Heart left ventricle (tissue), 16 donors: Measurements from ENCODE around the gene AMN. TPM values are rescaled to one million over a fixed set of nuclear protein-coding genes. Genes with fewer than 3 reads are reported as not detected.

Experiments
- ATAC-seq, 4 donors: fragments of 200-7000 bp; cut with Tn5 transposase; one replicate each; pipeline ENCODE4 v1.9.1; 2020 to 2022; ENCODE audit warnings: moderate library complexity in 4 of 4, mild to moderate bottlenecking in 3 of 4, moderate number of reproducible peaks in 1 of 4
- DNase-seq, 5 donors: peaks; one replicate each; pipeline ENCODE4 v3.0.0-alpha.2; 2020
- H3K27ac ChIP-seq, 12 donors: fragments of 200-600 bp; sonication (generic) in 4 of 12; one replicate each; pipeline versions ENCODE4 v1.5.0 to v1.8.0; 2016 to 2022; ENCODE audit warnings: mild to moderate bottlenecking in 2 of 12
- H3K27me3 ChIP-seq, 9 donors: fragments of 200-600 bp; sonication (generic) in 2 of 9; one replicate each; pipeline versions ENCODE4 v1.5.1 to v1.8.0; 2016 to 2022; ENCODE audit warnings: mild to moderate bottlenecking in 3 of 9
- H3K36me3 ChIP-seq, 9 donors: fragments of 200-600 bp; sonication (generic) in 2 of 9; one replicate each; pipeline versions ENCODE4 v1.5.0 to v1.8.0; 2018 to 2022; ENCODE audit warnings: mild to moderate bottlenecking in 2 of 9
- H3K4me1 ChIP-seq, 12 donors: fragments of 200-600 bp; sonication (generic) in 4 of 12; one replicate each; pipeline versions ENCODE4 v1.5.0 to v1.8.0; 2016 to 2022; ENCODE audit warnings: mild to moderate bottlenecking in 3 of 12
- H3K4me3 ChIP-seq, 12 donors: fragments of 200-600 bp; sonication (generic) in 4 of 12; one replicate each; pipeline versions ENCODE4 v1.5.0 to v1.8.0; 2017 to 2022; ENCODE audit warnings: mild to moderate bottlenecking in 9 of 12, moderate library complexity in 4 of 12
- H3K9me3 ChIP-seq, 12 donors: fragments of 200-600 bp; sonication (generic) in 4 of 12; one replicate each; pipeline versions ENCODE4 v1.5.0 to v1.8.0; 2016 to 2022; ENCODE audit warnings: mild to moderate bottlenecking in 1 of 12
- CTCF ChIP-seq, 12 donors: fragments of 200-600 bp; sonication (generic) in 4 of 12; IDR thresholded peaks; one replicate each; pipeline versions ENCODE4 v1.5.0 to v1.8.0; 2018 to 2022; ENCODE audit warnings: antibody characterized with exemption in 12 of 12, mild to moderate bottlenecking in 5 of 12
- POLR2A ChIP-seq, 2 donors: fragments of 450-650 bp; IDR thresholded peaks; one replicate each; pipeline ENCODE4 v1.6.1; 2017; ENCODE audit warnings: antibody characterized with exemption in 2 of 2, mild to moderate bottlenecking in 2 of 2, moderate library complexity in 2 of 2
- WGBS, 4 donors: extraction: QIAGEN DNeasy Blood & Tissue Kit in 2 of 4; methylation state at CpG; one replicate each; pipeline versions ENCODE4 v1.1.5 to v1.1.7; 2013 to 2018; 5-methylcytosine and 5-hydroxymethylcytosine counted together
- intact Hi-C, 10 donors: fragments of 100-400 bp; cut with DNase I; formaldehyde crosslinking; loops; one replicate each; pipeline versions ENCODE4 v1.11.1 to v1.14.2; 2022
- polyA plus RNA-seq, 2 donors: library from polyadenylated mRNA; stranded (reverse); fragments of 200-250 nt; gene quantifications; one replicate each; pipeline ENCODE4 v1.2.3, GENCODE V29; 2013
- total RNA-seq, 9 donors: library from RNA; depleted of rRNA in 2 of 9; stranded (reverse); fragments of >200 nt in 2 of 9; fragmentation: NEBNext Ultra II Directional in 3 of 9; extraction: Animal tissue kit (Norgen Biotek cat#: 25700) in 3 of 9; gene quantifications; one replicate each; pipeline versions ENCODE4 v1.1.0 to v1.2.4, GENCODE V29; 2016 to 2023
- donor health status: ischemic (EF 13 %, LVEDD 7.1; RV severe dilation, severe dysfunction).
- donor health status: healthy with polysubstance abuse.
- donor health status: DM: no; HTN: yes; CAD: no.
- donor health status: DM: no; HTN: no; CAD: no.
- donor health status: ischemic (EF 25% LVEDD 6.9; RV normal size, moderate dysfunction).
- donor health status: ischemic (EF 25% LVEDD 5.7; RV mildly dilated, moderate dysfunction).
- donor health status: healthy.
- donor health status: DM: yes; HTN: yes; CAD: no.
- donor health status: ischemic (EF 35%, LVEDD 5.7; RV mildly dilated, moderate dysfunction).
- donor health status: nonischemic (EF 11% LVEDD 7.7; RV severe dilation, severe dysfunction).
- donor health status: DM: yes; HTN: yes; CAD: no.
- donor health status: PGD.
- donor health status: ischemic (EF 29% LVEDD 5.4; RV normal size, mild dysfunction).
- donor health status: nonischemic (EF 23%, LVEDD 6.1; RV moderate dilation, normal function).

The AMN gene
- total and polyA plus RNA-seq, 11 donors = 0.11 to 0.36 (median 0.21) TPM; not detected in 8

DNA sequence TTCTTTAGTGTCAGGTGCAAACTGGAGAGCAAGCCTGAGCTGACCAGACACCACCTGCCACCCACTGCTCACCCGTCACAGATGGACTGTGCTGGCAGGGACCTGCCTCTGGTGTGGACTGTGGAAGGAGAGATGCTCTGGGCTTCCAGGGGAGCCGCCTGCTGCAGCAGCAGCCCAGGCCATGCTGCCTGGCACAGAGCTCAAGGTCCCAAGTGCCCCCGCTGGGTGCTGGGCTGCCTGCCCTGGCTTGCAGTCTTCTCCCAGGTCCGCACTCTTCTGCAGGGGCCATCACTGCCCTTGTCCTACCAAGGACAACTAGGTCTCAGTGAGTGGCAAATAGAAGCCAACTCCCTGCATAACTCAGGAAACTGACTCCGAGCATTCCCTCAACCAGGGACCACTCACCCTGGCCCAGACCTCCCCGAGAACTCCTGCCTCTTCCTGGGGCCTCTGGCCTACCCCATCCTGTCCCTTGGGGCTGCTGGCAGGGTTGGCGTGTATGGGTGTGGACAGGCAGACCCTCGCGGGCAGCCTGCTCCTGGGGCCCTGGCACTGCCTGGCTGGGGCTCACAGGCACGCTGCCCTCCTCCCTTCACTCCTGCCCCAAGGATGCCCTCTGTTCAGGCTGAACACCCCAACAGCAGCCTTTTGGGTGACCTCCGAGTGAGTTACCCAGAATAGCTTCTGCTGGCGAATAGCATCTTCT, 9.3 kb downstream of the AMN start:
- peaks cover 17 to 51% (median 31%) of the 10 kb centered on the region in 9 donors for H3K27me3 ChIP-seq
- no peak overlapping the region for H3K4me3 ChIP-seq
- ATAC-seq (no peak), DNase-seq (no peak)
- H3K4me1 ChIP-seq = peaks cover 13 to 31% (median 25%) of the 10 kb centered on the region in 12 donors
- intact Hi-C loops = no loop called here
- 91 to 95% (median 94%) methylated on average over 8 to 12 of the region's 12 CpGs for WGBS, 4 donors
- no peaks in the 10 kb centered on the region for H3K9me3 ChIP-seq
- H3K27ac ChIP-seq = no peak overlapping the region
- peaks cover 0 to 39% (median 25%) of the 10 kb centered on the region in 9 donors for H3K36me3 ChIP-seq
- TF ChIP-seq POLR2A (IDR thresholded peaks at IDR 0.05) (no peak), CTCF (IDR thresholded peaks at IDR 0.05) (no peak)

GRCh38 chr14:102932484-102933248, 10.2 kb downstream of the AMN start:
- Histone ChIP-seq H3K4me3 (no peak overlapping the region), H3K27me3 (peaks cover 17 to 41% (median 28%) of the 10 kb centered on the region in 9 donors), H3K9me3 (no peaks in the 10 kb centered on the region), H3K36me3 (peaks cover 0 to 48% (median 33%) of the 10 kb centered on the region in 9 donors), H3K4me1 (peaks cover 13 to 31% (median 24%) of the 10 kb centered on the region in 12 donors), H3K27ac (no peak overlapping the region)
- intact Hi-C loops = no loop called here
- ATAC-seq (no peak), DNase-seq (no peak)
- TF ChIP-seq POLR2A (IDR thresholded peaks at IDR 0.05) (no peak), CTCF (IDR thresholded peaks at IDR 0.05) (no peak)
- 87 to 92% (median 90%) methylated on average over 15 to 26 of the region's 26 CpGs for WGBS, 4 donors

DNA sequence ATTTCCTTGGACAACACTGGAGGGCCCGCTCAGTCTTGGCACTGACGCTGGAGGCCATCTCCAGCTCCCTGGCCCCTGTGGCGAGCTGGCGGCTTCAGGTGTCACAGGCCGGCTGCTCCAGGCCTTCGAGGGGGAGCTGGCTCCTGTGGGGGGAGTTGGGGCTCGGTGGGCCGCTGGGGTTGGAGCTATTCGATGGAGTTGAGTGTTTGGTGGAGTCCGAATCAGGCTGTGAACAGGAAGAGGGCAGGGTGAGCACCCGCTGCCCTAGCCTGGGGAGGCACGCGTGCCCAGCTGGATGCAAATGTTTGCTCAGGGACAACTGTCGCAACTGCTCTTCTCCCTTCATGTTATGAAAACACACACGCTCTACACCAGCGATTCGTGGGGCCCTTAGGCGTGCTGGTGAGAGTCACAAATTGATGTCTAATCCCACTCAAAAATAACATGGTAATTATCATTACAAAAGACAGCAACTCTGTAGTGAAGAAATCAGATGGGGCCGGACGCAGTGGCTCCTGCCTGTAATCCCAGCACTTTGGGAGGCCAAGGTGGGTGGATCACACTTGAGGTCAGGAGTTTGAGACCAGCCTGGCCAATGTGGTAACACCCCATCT, 11.3 kb downstream of the AMN start:
- Histone ChIP-seq H3K9me3 (no peaks in the 10 kb centered on the region), H3K27me3 (peaks cover 12 to 31% (median 18%) of the 10 kb centered on the region in 9 donors), H3K4me3 (no peak overlapping the region), H3K36me3 (peaks cover 0 to 57% (median 43%) of the 10 kb centered on the region in 9 donors), H3K4me1 (peaks cover 9 to 21% (median 14%) of the 10 kb centered on the region in 12 donors), H3K27ac (no peak overlapping the region)
- intact Hi-C loops = no loop called here
- no peak for ATAC-seq
- TF ChIP-seq CTCF (IDR thresholded peaks at IDR 0.05) (no peak), POLR2A (IDR thresholded peaks at IDR 0.05) (no peak)
- 92 to 96% (median 95%) methylated on average over 17 to 20 of the region's 20 CpGs for WGBS, 4 donors
- no peak for DNase-seq

DNA sequence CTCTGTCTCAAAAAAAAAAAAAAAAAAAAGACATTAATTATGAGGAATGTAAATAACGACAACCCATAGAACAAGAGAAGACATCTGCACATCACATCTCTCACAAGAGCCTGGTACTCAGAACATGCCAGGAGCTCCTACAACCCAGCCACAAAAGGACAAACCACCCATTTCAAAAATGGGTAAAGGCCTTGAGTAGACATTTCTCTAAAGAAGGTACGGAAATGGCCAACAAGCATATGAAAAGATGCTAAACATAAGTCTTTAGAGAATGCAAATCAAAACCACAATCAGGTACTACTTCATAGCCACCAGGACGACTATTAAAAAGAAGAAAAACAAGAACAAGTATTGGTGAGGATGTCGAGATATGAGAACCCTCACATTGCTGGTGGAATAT, 13.3 kb downstream of the AMN start:
- no peak for TF ChIP-seq POLR2A (IDR thresholded peaks at IDR 0.05)
- Histone ChIP-seq H3K27ac (no peak overlapping the region), H3K36me3 (peaks cover 0 to 77% (median 62%) of the 10 kb centered on the region in 9 donors), H3K27me3 (peaks cover 0 to 10% (median 0%) of the 10 kb centered on the region in 9 donors), H3K9me3 (no peaks in the 10 kb centered on the region), H3K4me3 (no peak overlapping the region), H3K4me1 (peaks cover 0 to under 1% (median 0%) of the 10 kb centered on the region in 12 donors)
- ATAC-seq = no peak
- DNase-seq = no peak
- 92 to 96% (median 94%) methylated on average over 4 of the region's 4 CpGs for whole genome bisulfite sequencing, 4 donors
- intact Hi-C loops = no loop called here
